ENCODE results near the gene GALNT15. TPM values are rescaled to one million over a fixed set of nuclear protein-coding genes. Genes with fewer than 3 reads are reported as not detected.

GALNT15 gene
- total RNA-seq, 2 experiments from 2014 or later = not detected

DNA sequence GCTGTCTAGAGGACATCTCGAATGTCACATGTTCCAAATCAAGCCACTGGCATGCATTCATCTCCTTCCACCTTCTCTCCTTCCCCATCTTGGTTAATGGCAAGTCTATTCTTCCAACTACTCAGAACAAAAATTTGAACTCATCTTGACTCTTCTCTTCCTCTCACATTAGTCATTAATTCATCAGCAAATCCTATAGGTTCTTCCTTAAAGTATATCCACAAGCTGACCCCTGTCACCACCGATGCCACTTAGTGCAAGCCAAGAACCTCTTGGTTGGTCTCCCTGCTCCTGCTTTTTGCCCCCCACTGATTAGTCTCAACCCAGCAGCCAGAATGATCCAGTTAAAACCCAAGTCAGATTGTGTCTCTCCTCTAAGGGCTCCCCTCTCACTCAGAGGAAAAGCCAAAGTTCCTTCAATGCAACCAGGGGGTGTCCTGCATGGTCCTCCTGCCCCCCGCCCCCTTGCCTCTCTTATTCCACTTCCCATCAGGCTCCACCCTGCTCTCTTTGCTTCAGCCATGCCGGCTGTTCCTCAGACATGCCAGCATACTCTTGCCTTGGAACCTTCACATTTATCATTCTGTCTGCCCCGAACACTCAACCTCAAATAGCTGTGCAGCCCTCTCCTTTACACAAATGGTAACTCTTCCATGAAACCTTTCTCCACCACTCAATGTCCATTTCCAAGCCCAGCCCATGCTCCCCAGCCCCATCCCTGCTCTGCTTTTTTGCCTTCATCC, 1.0 kb upstream of the GALNT15 start:
- DNase-seq = no peak
- peaks cover under 1% of the 10 kb centered on the region for H3K4me1 Mint-ChIP-seq (ENCODE audit: low read depth)
- intact Hi-C loops (cut with micrococcal nuclease) = no loop called here

DNA sequence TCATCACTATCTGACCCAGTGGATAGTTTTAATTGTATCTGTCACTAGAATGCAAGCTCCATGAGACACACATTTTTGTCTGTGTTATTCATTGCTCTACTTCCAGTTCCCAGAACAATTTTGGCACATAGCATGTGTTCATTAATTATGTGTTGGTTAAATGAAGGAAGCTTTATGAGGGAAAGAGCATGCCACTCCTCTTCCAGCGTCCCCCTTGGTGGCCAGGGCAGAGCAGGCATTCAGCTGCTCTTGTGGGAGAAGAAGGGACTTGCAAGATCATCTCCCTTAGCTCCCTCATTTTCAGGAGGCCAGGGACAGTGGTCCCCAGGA, 489 bp upstream of the GALNT15 start:
- CTCF ChIA-PET = interaction anchor here (0.6 to 1.3 kb wide), 3 partner anchors 125 to 498 kb away, joined by 3 to 9 read pairs (median 4); no protein-coding TSS in a partner anchor
- Mint-ChIP-seq H3K4me1 (ENCODE audit: low read depth) (peaks cover 2% of the 10 kb centered on the region), H3K4me3 (no peak overlapping the region), H3K9me3 (no peaks in the 10 kb centered on the region), H3K27me3 (ENCODE audit: low read depth) (peaks cover 7% of the 10 kb centered on the region), H3K36me3 (ENCODE audit: low read depth) (no peaks in the 10 kb centered on the region), H3K27ac (no peak overlapping the region)
- DNase-seq = no peak
- intact Hi-C loops (cut with micrococcal nuclease) = no loop called here

More for the DNA sequence above, 1.0 kb upstream of the GALNT15 start:
- Mint-ChIP-seq H3K36me3 (ENCODE audit: low read depth) (no peaks in the 10 kb centered on the region), H3K9me3 (no peaks in the 10 kb centered on the region), H3K27ac (no peak overlapping the region), H3K27me3 (ENCODE audit: low read depth) (peaks cover 7% of the 10 kb centered on the region), H3K4me3 (no peak overlapping the region)
- CTCF ChIA-PET = interaction anchor here (0.6 to 1.4 kb wide), 5 partner anchors 71 to 499 kb away, joined by 3 to 9 read pairs (median 3); no protein-coding TSS in a partner anchor

DNA sequence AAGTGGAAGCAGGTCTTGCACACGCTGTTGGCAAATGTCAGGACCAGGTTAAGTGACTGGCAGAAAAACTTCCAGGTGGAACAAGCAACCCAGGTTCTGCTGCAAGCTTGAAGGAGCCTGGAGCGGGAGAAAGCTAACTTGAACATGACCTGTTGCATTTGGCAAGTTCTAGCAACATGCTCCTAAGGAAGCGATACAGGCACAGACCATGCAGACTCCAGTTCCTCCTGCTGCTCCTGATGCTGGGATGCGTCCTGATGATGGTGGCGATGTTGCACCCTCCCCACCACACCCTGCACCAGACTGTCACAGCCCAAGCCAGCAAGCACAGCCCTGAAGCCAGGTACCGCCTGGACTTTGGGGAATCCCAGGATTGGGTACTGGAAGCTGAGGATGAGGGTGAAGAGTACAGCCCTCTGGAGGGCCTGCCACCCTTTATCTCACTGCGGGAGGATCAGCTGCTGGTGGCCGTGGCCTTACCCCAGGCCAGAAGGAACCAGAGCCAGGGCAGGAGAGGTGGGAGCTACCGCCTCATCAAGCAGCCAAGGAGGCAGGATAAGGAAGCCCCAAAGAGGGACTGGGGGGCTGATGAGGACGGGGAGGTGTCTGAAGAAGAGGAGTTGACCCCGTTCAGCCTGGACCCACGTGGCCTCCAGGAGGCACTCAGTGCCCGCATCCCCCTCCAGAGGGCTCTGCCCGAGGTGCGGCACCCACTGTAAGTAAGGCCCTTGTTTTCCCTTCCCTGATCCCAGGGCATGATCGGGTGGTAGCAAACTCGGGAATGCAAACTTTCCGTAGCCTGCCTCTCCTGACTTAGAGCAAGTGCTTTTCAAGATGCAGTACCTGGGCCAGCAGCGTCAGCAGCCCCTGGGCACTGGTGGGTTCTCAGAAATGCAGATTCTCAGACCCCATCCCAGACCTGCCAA, 759 bp downstream of the GALNT15 start:
- no peak for DNase-seq
- Mint-ChIP-seq H3K9me3 (no peaks in the 10 kb centered on the region), H3K27me3 (ENCODE audit: low read depth) (peaks cover 7% of the 10 kb centered on the region), H3K36me3 (ENCODE audit: low read depth) (no peaks in the 10 kb centered on the region), H3K4me3 (no peak overlapping the region), H3K27ac (no peak overlapping the region), H3K4me1 (ENCODE audit: low read depth) (peaks cover 2% of the 10 kb centered on the region)
- intact Hi-C loops (cut with micrococcal nuclease) = loop anchor here (5.0 kb wide), 1 partner anchor 543 kb away; no protein-coding TSS in a partner anchor
- CTCF ChIA-PET = interaction anchor here (0.7 to 9.3 kb wide), 2 partner anchors 14 to 127 kb away, joined by 3 to 74 read pairs; no protein-coding TSS in a partner anchor

DNA sequence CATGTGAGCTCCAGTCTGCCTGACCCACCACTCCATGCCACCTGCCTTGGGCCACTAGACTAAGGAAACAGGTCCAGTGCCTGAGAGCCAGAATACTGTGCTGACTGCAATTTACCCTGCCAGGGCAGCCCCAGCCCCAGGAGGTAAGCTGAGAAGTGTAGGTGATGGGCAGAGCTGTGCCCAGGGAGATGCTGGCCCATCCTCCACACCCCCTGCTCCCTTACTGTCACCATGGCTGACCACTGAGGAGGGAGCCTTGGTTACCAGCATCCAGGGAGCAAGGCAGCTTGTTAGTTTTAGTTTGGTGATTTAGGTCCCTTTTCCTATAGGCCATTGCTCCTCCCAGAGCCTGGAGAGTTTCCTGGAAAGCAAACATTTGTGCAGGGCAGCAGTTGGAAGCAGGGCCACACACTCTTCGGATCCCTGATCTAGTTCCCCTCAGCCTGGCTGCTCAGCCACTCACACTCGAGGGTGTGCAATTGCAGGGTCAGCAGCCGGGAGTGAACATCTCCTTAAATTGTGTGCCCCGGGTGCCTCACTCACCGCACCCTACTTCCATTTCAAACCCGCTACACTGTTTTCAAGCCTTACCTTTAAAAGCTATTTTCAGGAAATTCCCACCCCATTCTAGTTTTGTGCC, 2.0 kb downstream of the GALNT15 start:
- H3K27me3 Mint-ChIP-seq (ENCODE audit: low read depth) = peaks cover 7% of the 10 kb centered on the region
- no peak overlapping the region for H3K27ac Mint-ChIP-seq
- peaks cover 2% of the 10 kb centered on the region for H3K4me1 Mint-ChIP-seq (ENCODE audit: low read depth)
- intact Hi-C loops (cut with micrococcal nuclease) = loop anchor here (5.0 kb wide), 1 partner anchor 544 kb away; no protein-coding TSS in a partner anchor
- DNase-seq = no peak
- H3K9me3 Mint-ChIP-seq = no peaks in the 10 kb centered on the region
- H3K36me3 Mint-ChIP-seq (ENCODE audit: low read depth) = no peaks in the 10 kb centered on the region
- H3K4me3 Mint-ChIP-seq = no peak overlapping the region
- CTCF ChIA-PET = interaction anchor here (0.7 to 9.3 kb wide), 4 partner anchors 13 to 129 kb away, joined by 3 to 74 read pairs (median 3); no protein-coding TSS in a partner anchor

DNA sequence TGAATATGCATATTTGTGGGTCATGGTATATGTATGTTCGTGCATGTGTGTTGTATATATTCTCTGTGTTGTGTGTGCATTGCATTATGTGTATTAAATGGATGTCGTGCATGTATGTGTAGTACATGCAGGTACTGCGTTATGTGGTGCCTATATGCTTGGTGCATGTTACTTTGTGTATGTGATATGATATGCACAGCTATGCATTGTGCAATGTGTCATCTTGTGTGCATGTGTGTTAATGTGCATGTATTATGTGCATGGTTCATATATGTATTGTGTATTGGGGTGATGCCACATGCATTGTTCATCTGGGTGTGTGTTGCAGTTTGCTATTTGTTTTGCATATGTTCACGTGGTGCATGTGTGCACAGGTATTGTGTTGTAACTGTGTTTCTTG, 2.9 kb downstream of the GALNT15 start:
- Mint-ChIP-seq H3K27me3 (ENCODE audit: low read depth) (peaks cover 7% of the 10 kb centered on the region), H3K9me3 (no peaks in the 10 kb centered on the region), H3K36me3 (ENCODE audit: low read depth) (no peaks in the 10 kb centered on the region), H3K4me3 (no peak overlapping the region), H3K4me1 (ENCODE audit: low read depth) (peaks cover 2% of the 10 kb centered on the region), H3K27ac (no peak overlapping the region)
- CTCF ChIA-PET = interaction anchor here (1.0 to 9.3 kb wide), 3 partner anchors 16 to 129 kb away, joined by 3 to 74 read pairs (median 5); no protein-coding TSS in a partner anchor
- intact Hi-C loops (cut with micrococcal nuclease) = loop anchor here (5.0 kb wide), 1 partner anchor 545 kb away; no protein-coding TSS in a partner anchor
- DNase-seq = no peak

DNA sequence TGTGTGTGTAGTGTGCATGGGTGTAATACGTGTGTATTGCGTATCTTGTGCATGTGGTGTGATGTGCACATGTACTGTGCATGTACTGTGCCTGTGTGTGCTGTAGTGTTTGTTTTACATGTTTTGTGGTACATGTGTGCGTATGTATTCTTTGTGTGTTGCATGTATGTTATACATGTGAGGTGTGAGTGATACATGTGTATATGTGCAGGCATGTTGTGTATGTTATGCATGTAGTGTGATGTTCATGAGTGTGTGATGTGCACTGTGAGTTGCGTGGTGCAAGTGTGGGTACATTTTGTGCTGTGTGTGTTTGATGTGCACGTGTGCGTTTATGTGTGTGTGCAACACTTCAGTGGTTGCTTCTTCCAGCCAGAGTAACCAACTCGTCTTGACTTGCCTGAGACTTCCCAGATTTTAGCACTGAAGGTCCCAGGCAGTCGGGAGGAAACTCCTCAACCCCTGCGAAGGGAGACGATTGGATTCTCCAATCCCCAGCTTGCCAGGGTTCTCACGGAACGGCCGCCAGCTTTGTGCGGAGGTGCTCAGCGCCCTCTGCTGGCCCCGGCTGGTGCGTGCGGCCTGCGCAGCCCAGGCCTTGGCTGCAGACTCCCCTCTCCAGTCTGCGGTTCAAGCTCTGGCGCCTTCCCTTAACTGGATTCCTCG, 3.6 kb downstream of the GALNT15 start:
- Mint-ChIP-seq H3K4me1 (ENCODE audit: low read depth) (peaks cover 2% of the 10 kb centered on the region), H3K9me3 (no peaks in the 10 kb centered on the region), H3K4me3 (no peak overlapping the region), H3K27ac (no peak overlapping the region), H3K36me3 (ENCODE audit: low read depth) (no peaks in the 10 kb centered on the region), H3K27me3 (ENCODE audit: low read depth) (peaks cover 7% of the 10 kb centered on the region)
- peak; percentile 73 for DNase-seq
- intact Hi-C loops (cut with micrococcal nuclease) = loop anchor here (1.0 to 5.0 kb wide), 6 partner anchors 69 to 975 kb away; no protein-coding TSS in a partner anchor
- CTCF ChIA-PET = interaction anchor here (0.6 to 9.3 kb wide), 14 partner anchors 11 to 398 kb away, joined by 3 to 74 read pairs (median 4); no protein-coding TSS in a partner anchor

DNA sequence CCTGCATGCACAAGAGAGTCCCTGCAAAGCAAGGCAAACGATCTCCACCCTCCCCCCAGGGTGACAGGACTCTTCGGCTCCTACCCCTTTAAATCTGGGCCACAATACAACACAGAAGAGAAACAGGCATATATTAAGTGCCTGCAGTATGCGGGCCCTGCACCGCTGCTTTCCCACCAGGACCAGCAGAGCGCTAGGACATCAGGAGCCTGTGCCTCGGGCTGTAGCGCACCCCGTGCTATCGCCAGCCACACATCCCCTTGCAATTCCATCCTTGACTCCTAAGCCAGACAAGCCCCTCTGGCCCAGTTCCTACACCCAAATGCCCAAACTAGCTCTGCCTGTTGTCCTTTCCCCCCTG, 4.1 kb downstream of the GALNT15 start:
- DNase-seq = no peak
- Mint-ChIP-seq H3K9me3 (no peaks in the 10 kb centered on the region), H3K27me3 (ENCODE audit: low read depth) (peaks cover 7% of the 10 kb centered on the region), H3K4me3 (no peak overlapping the region), H3K27ac (no peak overlapping the region), H3K4me1 (ENCODE audit: low read depth) (peaks cover 2% of the 10 kb centered on the region), H3K36me3 (ENCODE audit: low read depth) (no peaks in the 10 kb centered on the region)
- intact Hi-C loops (cut with micrococcal nuclease) = loop anchor here (1.0 to 5.0 kb wide), 6 partner anchors 69 to 976 kb away; no protein-coding TSS in a partner anchor
- CTCF ChIA-PET = interaction anchor here (0.7 to 9.3 kb wide), 11 partner anchors 10 to 397 kb away, joined by 3 to 74 read pairs (median 4); no protein-coding TSS in a partner anchor

DNA sequence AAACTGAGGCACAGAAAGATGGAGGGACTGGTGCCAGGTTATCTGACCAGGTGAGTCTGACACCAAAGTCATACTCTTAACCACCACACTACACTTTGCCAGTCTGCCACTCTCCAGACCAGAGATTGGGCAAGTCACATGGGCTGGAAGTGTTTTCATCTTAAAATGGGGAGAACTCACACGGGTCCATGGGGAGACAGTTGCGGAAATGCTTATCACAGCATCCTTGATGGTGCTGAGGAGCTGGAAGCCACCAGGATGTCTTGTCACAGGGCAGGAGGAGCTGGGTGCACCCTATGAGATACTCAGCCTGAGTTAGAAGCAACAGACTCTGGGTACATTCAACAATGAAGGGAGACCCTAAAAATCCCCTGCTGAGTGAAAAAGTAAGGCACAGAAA, 4.8 kb downstream of the GALNT15 start:
- DNase-seq = no peak
- H3K27ac Mint-ChIP-seq = no peak overlapping the region
- H3K4me1 Mint-ChIP-seq (ENCODE audit: low read depth) = peaks cover 2% of the 10 kb centered on the region
- peaks cover 7% of the 10 kb centered on the region for H3K27me3 Mint-ChIP-seq (ENCODE audit: low read depth)
- CTCF ChIA-PET = interaction anchor here (1.0 to 9.3 kb wide), 6 partner anchors 10 to 131 kb away, joined by 3 to 74 read pairs (median 6); no protein-coding TSS in a partner anchor
- intact Hi-C loops (cut with micrococcal nuclease) = loop anchor here (2.0 to 5.0 kb wide), 3 partner anchors 372 to 976 kb away; no protein-coding TSS in a partner anchor
- no peaks in the 10 kb centered on the region for H3K36me3 Mint-ChIP-seq (ENCODE audit: low read depth)
- H3K4me3 Mint-ChIP-seq = no peak overlapping the region
- H3K9me3 Mint-ChIP-seq = no peaks in the 10 kb centered on the region

DNA sequence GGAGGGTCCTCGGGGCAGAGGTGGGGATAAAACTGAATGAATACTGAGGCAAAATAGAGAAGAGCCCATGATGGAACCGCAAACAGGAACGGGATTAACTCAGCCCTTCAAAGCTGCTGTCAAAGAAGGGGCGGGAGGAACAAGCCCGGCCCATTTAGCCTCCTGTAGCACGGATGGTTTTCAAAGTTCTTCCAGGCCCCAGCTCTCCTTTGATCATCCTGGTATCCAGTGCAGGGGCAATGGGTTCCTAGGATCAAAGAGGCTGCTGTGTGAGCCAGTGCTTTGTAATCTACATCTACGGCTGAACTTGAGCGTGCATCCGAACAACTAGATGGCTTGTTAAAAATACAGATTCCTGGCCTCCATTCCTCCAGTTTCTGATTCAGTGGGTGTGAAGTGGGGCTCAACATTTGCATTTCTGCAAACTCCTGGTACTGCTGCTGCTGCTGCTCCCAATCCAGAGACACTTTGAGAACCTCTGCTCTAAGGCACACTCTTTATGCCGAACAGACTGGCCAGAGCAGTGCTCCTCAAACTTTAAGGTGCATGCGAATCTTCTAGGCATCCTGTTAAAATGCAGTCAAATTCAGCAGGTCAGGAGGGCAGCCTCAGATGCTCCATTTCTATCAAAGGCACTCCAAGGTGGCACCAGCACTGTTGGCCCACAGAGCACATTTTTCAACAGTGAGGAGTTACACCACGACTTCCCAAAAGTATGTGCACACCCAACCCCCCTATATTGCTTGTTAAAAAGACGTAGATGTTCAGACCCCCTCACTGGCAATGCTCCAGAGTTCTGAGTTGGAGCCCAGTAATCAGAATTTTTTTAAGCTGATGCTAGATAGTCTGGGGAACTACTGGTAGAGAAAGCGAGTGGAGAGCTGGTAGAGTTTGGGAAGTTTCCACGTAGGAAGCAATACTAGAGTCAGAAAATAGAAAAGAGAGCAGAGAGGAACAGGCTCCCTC, 5.6 kb downstream of the GALNT15 start:
- H3K27ac Mint-ChIP-seq = no peak overlapping the region
- intact Hi-C loops (cut with micrococcal nuclease) = loop anchor here (2.0 to 5.0 kb wide), 3 partner anchors 371 to 977 kb away; no protein-coding TSS in a partner anchor
- CTCF ChIA-PET = interaction anchor here (1.0 to 9.3 kb wide), 3 partner anchors 40 to 132 kb away, joined by 3 to 74 read pairs (median 5); no protein-coding TSS in a partner anchor
- H3K4me3 Mint-ChIP-seq = no peak overlapping the region
- no peak for DNase-seq
- H3K9me3 Mint-ChIP-seq = no peaks in the 10 kb centered on the region
- peaks cover 7% of the 10 kb centered on the region for H3K27me3 Mint-ChIP-seq (ENCODE audit: low read depth)
- H3K4me1 Mint-ChIP-seq (ENCODE audit: low read depth) = peaks cover 2% of the 10 kb centered on the region
- no peaks in the 10 kb centered on the region for H3K36me3 Mint-ChIP-seq (ENCODE audit: low read depth)

DNA sequence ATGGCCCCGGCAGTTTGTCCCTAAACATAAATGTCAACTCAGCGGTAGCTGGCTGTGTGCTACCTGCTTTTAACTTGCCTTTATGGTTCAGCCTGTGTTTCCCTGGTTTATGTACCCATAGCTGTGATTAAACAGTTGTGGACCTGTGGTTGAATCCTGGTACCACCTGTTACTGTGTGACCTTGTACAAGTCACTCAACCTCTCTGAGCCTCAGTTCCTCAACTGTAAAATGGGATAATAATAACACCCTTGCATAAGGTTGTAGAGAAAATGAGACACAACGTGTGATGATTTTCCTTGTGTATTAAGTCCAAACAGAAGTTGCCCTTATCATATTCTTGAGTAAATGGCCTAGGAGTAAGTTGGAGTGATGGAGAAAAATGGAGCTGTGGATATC, 6.3 kb downstream of the GALNT15 start:
- Mint-ChIP-seq H3K27me3 (ENCODE audit: low read depth) (peaks cover 7% of the 10 kb centered on the region), H3K4me1 (ENCODE audit: low read depth) (peaks cover 2% of the 10 kb centered on the region), H3K36me3 (ENCODE audit: low read depth) (no peaks in the 10 kb centered on the region), H3K27ac (no peak overlapping the region), H3K4me3 (no peak overlapping the region), H3K9me3 (no peaks in the 10 kb centered on the region)
- DNase-seq = no peak
- intact Hi-C loops (cut with micrococcal nuclease) = no loop called here
- CTCF ChIA-PET = interaction anchor here (0.8 to 9.3 kb wide), 2 partner anchors 9 to 133 kb away, joined by 4 to 74 read pairs; no protein-coding TSS in a partner anchor
